HepG2 (cell line): ENCODE results near the gene MCM6. TPM values are rescaled to one million over a fixed set of nuclear protein-coding genes. Genes with fewer than 3 reads are reported as not detected.

Experiments
- ATAC-seq: fragments of 200-7000 bp; cut with Tn5 transposase; 3 replicates; pipeline ENCODE4 v1.9.1; 2020; ENCODE audit warnings: mild to moderate bottlenecking, moderate library complexity
- BruUV-seq: library from RNA; stranded (reverse); fragments of 400-500 nt; replicated peaks from 2 replicates; lab custom pipeline; 2021; lab: Mats Ljungman, UMichigan
- CTCF ChIA-PET: fragments of 300-600 bp; formaldehyde crosslinking; extraction: SDS; loops from one replicate; lab custom pipeline; 2021; ENCODE audit warnings: low total read pairs, inconsistent platforms, low intra/inter-chr PET ratio; lab: Yijun Ruan, JAX
- POLR2A ChIA-PET: fragments of 350-600 bp; sonication (Branson Sonifier 250); formaldehyde crosslinking; loops from one replicate; lab custom pipeline; 2020; ENCODE audit warnings: antibody characterized with exemption, inconsistent platforms; lab: Yijun Ruan, JAX
- DNase-seq: peaks from one replicate; pipeline ENCODE4 v3.0.0-alpha.2; 2015; ENCODE audit warnings: low spot score
- FAIRE-seq: peaks from 3 replicates; lab custom pipeline; 2011; peaks lifted over from hg19 to GRCh38; lab: Jason Lieb, UNC
- H2AFZ ChIP-seq: one replicate; pipeline ENCODE4 v1.6.1; 2011; ENCODE audit warnings: low read length, inconsistent platforms
- H3K27ac ChIP-seq: fragments of 300-600 bp; 3 replicates; pipeline ENCODE4 v1.8.0; 2011; ENCODE audit warnings: mixed run types, mild to moderate bottlenecking, mixed read lengths, low read length, inconsistent platforms; ENCODE audit not compliant: insufficient read depth; ENCODE audit errors: extremely low read length
- H3K27me3 ChIP-seq, 2 experiments: fragments of 200-600 bp in 1 of 2; 2 replicates in 1 of 2; 3 replicates in 1 of 2; pipeline versions ENCODE4 v1.6.0 to v1.8.0; 2011; ENCODE audit warnings: low read length in 2 of 2, mild to moderate bottlenecking in 2 of 2, moderate library complexity in 2 of 2, inconsistent platforms in 1 of 2; ENCODE audit not compliant: insufficient read depth in 2 of 2, control insufficient read depth in 1 of 2
- H3K36me3 ChIP-seq, 2 experiments: fragments of 200-600 bp in 1 of 2; replicated peaks in 1 of 2; 2 replicates in 1 of 2; 3 replicates in 1 of 2; pipeline versions ENCODE4 v1.5.1 to v1.8.0; 2011; ENCODE audit warnings: low read length in 2 of 2, inconsistent platforms in 1 of 2; ENCODE audit not compliant: insufficient read depth in 2 of 2, control insufficient read depth in 1 of 2
- H3K4me1 ChIP-seq: 2 replicates; pipeline ENCODE4 v1.5.1; 2012; ENCODE audit warnings: low read length, inconsistent platforms; ENCODE audit not compliant: insufficient read depth
- H3K4me2 ChIP-seq: 2 replicates; pipeline ENCODE4 v1.6.0; 2011; ENCODE audit warnings: low read depth, low read length, inconsistent platforms
- H3K4me3 ChIP-seq, 3 experiments: fragments of 200-600 bp in 1 of 3; sonication (generic), shearing (Covaris generic) in 1 of 3; replicated peaks in 1 of 3; 2 replicates each; pipeline ENCODE4 v1.5.1; 2011 to 2016; ENCODE audit warnings: low read length in 3 of 3, inconsistent platforms in 2 of 3, low read depth in 2 of 3, mild to moderate bottlenecking in 2 of 3, control low read depth in 1 of 3, mixed read lengths in 1 of 3; ENCODE audit not compliant: insufficient read depth in 1 of 3
- H3K79me2 ChIP-seq: one replicate; pipeline ENCODE4 v1.6.1; 2011; ENCODE audit warnings: low read length, inconsistent platforms; ENCODE audit not compliant: insufficient read depth
- H3K9ac ChIP-seq: 2 replicates; pipeline ENCODE4 v1.6.0; 2011; ENCODE audit warnings: mild to moderate bottlenecking, low read depth, low read length, inconsistent platforms; ENCODE audit not compliant: insufficient read depth
- H3K9me3 ChIP-seq: 2 replicates; pipeline ENCODE4 v1.5.1; 2012; ENCODE audit warnings: mild to moderate bottlenecking, low read length
- H4K20me1 ChIP-seq: 2 replicates; pipeline ENCODE4 v1.6.0; 2011; ENCODE audit warnings: inconsistent platforms, mild to moderate bottlenecking, low read length, moderate library complexity; ENCODE audit not compliant: insufficient read depth
- CHCHD3 ChIP-seq: sonication (generic); formaldehyde crosslinking; IDR thresholded peaks from 2 replicates; pipeline ENCODE4 v1.8.0; 2022; ENCODE audit warnings: mild to moderate bottlenecking, missing genetic modification reagents, moderate library complexity
- RXRB ChIP-seq: IDR thresholded peaks from 2 replicates; pipeline ENCODE4 v1.6.1; 2016; ENCODE audit warnings: borderline replicate concordance, missing genetic modification reagents, missing compliant biosample characterization
- TRIM24 ChIP-seq: sonication (generic); formaldehyde crosslinking; IDR thresholded peaks from 2 replicates; pipeline ENCODE4 v1.8.0; 2022; ENCODE audit warnings: mild to moderate bottlenecking, missing genetic modification reagents
- ZNF205 ChIP-seq: IDR thresholded peaks from 2 replicates; pipeline ENCODE4 v1.6.1; 2018; ENCODE audit warnings: missing biosample characterization, missing genetic modification reagents
- ZNF484 ChIP-seq: sonication (generic); formaldehyde crosslinking; IDR thresholded peaks from 2 replicates; pipeline ENCODE4 v1.5.1; 2020; ENCODE audit warnings: mild to moderate bottlenecking, low read depth, missing genetic modification reagents, borderline replicate concordance
- ZNF570 ChIP-seq: sonication (generic); formaldehyde crosslinking; IDR thresholded peaks from 2 replicates; pipeline ENCODE4 v1.4.0; 2020; ENCODE audit warnings: mild to moderate bottlenecking, missing genetic modification reagents, borderline replicate concordance
- ZNF737 ChIP-seq: sonication (generic); formaldehyde crosslinking; IDR thresholded peaks from 2 replicates; pipeline ENCODE4 v1.5.0; 2020; ENCODE audit warnings: missing genetic modification reagents, mild to moderate bottlenecking, borderline replicate concordance
- ZNF766 ChIP-seq: sonication (generic); formaldehyde crosslinking; IDR thresholded peaks from 2 replicates; pipeline ENCODE4 v1.5.0; 2020; ENCODE audit warnings: missing genetic modification reagents, borderline replicate concordance
- ZSCAN22 ChIP-seq: sonication (generic); formaldehyde crosslinking; IDR thresholded peaks from 2 replicates; pipeline ENCODE4 v1.4.0; 2020; ENCODE audit warnings: mild to moderate bottlenecking, missing genetic modification reagents
- WGBS: methylation state at CpG from one replicate; pipeline ENCODE4 v1.1.6; 2017; ENCODE audit warnings: low lambda C conversion rate; 5-methylcytosine and 5-hydroxymethylcytosine counted together
- in situ Hi-C: cut with HindIII; loops from 2 replicates; pipeline ENCODE4 v1.10.0; 2017; ENCODE audit warnings: low pct_unique_long_range_greater_than_20kb; ENCODE audit not compliant: extremely low pct_ligation_motif_present
- intact Hi-C: fragments of 100-400 bp; cut with micrococcal nuclease; formaldehyde crosslinking; loops from one replicate; pipeline ENCODE4 v1.10.0; 2022; ENCODE audit not compliant: unreplicated experiment
- polyA plus RNA-seq, 8 experiments: library from polyadenylated mRNA; depleted of rRNA in 3 of 8; stranded (reverse) in 7 of 8; unstranded in 1 of 8; fragments of >200 nt; fragmentation: Illumina TruSeq in 4 of 8; extraction: Trizol in 4 of 8; gene quantifications; 2 replicates each; pipeline versions ENCODE4 v1.2.1 to v1.2.3, GENCODE V29; 2011 to 2016; ENCODE audit warnings: low read depth in 4 of 8, missing spikeins in 1 of 8, mixed read lengths in 1 of 8; ENCODE audit not compliant: insufficient read depth in 1 of 8
- total RNA-seq, 5 experiments: library from RNA; depleted of rRNA; stranded (reverse); fragments of >200 nt; fragmentation: Illumina TruSeq; extraction: Trizol; gene quantifications; 2 replicates each; pipeline ENCODE4 v1.2.3, GENCODE V29; 2016; ENCODE audit warnings: low read depth in 1 of 5

The MCM6 gene
- total and polyA plus RNA-seq, 2 of the 13 experiments (the other 11 are each of a cell fraction or from before 2014, with no cell fraction given), result 9.7 to 18.7 TPM

DNA sequence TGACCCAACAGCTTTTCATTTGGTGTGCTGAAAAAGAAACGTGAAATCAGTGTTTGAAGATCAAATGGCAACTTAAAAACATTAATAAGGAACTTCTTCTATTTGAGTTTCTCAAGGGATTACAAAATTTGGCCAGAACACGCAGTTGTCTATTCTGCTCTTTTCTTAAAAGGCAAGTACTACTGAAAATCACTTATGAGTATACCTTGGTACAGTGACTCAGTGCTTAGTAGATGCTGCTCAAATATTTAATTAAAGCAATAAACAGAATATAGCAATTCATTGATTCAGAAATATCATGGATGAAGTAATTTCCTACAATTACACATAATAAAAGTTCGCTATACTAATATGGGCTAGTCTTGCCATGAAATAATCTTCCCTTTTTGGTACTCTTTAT is 38.2 kb upstream of the MCM6 start:
- H3K36me3 ChIP-seq, result peaks cover 12 to 51% of the 10 kb centered on the region in 2 experiments
- TF ChIP-seq ZNF766 (CRISPR knock-in tag) (no peak), TRIM24 (CRISPR knock-in tag) (no peak), ZNF205 (CRISPR knock-in tag) (no peak), ZNF570 (CRISPR knock-in tag) (no peak), CHCHD3 (no peak), ZSCAN22 (no peak), ZNF737 (CRISPR knock-in tag) (no peak), RXRB (CRISPR knock-in tag) (no peak), ZNF484 (CRISPR knock-in tag) (no peak)
- in situ Hi-C loops (loop anchor here (5.0 kb wide), 1 partner anchor 468 kb away; no protein-coding TSS in a partner anchor), intact Hi-C loops (no loop called here)
- FAIRE-seq (no peak), DNase-seq (no peak), ATAC-seq (no peak)
- no TSS peak for BruUV-seq
- 0 out of 2 replicates have a peak, but pooled peaks cover 2% of the 10 kb centered on the region for H4K20me1 ChIP-seq
- POLR2A ChIA-PET, result no interaction called here
- no peaks in the 10 kb centered on the region for H3K4me1 ChIP-seq
- CTCF ChIA-PET, result interaction anchor here (1.8 to 2.5 kb wide), 2 partner anchors 465 to 470 kb away, joined by 13 to 23 read pairs; no protein-coding TSS in a partner anchor
- no peaks in the 10 kb centered on the region for H3K27me3 ChIP-seq
- no peaks in the 10 kb centered on the region for H3K9me3 ChIP-seq
- H2AFZ ChIP-seq, result no peak overlapping the region
- no peaks in the 10 kb centered on the region for H3K79me2 ChIP-seq
- H3K27ac ChIP-seq, result no peak overlapping the region
- no peak overlapping the region for H3K9ac ChIP-seq
- no peak overlapping the region for H3K4me2 ChIP-seq
- 96% methylated on average over 3 of the region's 3 CpGs for WGBS
- no peak overlapping the region for H3K4me3 ChIP-seq
